Left ventricle myocardium superior (tissue), 1 donor: ENCODE data around the gene SLC35B3. TPM values are rescaled to one million over a fixed set of nuclear protein-coding genes. Genes with fewer than 3 reads are reported as not detected.
"Not testable (repeated sequence)": the region's sequence is repeated elsewhere in the genome, so short reads cannot be mapped to it uniquely, and the experiment has no call there.

Source experiments
- ATAC-seq: fragments of 200-7000 bp; cut with Tn5 transposase; one replicate; pipeline ENCODE4 v1.9.1; 2020; ENCODE audit warnings: mild to moderate bottlenecking, moderate library complexity
- DNase-seq: peaks from one replicate; pipeline ENCODE4 v3.0.0-alpha.2; 2020
- intact Hi-C: fragments of 100-400 bp; cut with micrococcal nuclease; formaldehyde crosslinking; loops from one replicate; pipeline ENCODE4 v1.11.0; 2022
- total RNA-seq: library from RNA; stranded (reverse); fragmentation: NEBNext Ultra II Directional; extraction: Animal tissue kit (Norgen Biotek cat#: 25700); gene quantifications from one replicate; pipeline ENCODE4 v1.2.1, GENCODE V29; 2021
- donor health status: DM: no; HTN: yes; CAD: no; lungs with severe emphysema.

SLC35B3 gene
- total RNA-seq, 1 donor from 2014 or later = 8.2 TPM

- ATAC-seq (no peak), DNase-seq (no peak)
- intact Hi-C loops = no loop called here
Observed at GRCh38 chr6:8420031-8420588, 15.2 kb downstream of the SLC35B3 start.

GRCh38 chr6:8415913-8416312, 19.4 kb downstream of the SLC35B3 start:
- DNase-seq (no peak), ATAC-seq (no peak)
- intact Hi-C loops = no loop called here

GRCh38 chr6:8415280-8415679, 20.1 kb downstream of the SLC35B3 start:
- DNase-seq (no peak), ATAC-seq (no peak)
- intact Hi-C loops = no loop called here

DNA sequence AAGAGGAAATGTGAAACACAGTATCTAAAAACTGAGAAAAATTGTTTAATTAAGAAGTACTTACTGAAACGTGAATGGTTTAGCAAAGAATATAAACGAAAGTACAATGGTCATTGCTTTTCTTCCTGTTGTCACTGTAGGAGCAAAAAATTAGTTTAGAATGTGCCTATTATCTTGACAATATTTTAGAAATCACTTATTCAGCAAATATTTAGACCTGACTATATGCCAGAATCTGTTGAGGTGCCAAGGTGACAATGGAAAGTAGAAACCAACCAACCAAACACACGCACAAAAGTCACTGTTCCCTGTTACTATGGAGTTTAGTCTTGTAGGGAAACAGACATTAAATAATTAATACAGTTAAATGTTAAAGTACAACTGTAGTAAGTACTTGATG, 20.5 kb downstream of the SLC35B3 start:
- no peak for DNase-seq
- ATAC-seq = no peak
- intact Hi-C loops = no loop called here

DNA sequence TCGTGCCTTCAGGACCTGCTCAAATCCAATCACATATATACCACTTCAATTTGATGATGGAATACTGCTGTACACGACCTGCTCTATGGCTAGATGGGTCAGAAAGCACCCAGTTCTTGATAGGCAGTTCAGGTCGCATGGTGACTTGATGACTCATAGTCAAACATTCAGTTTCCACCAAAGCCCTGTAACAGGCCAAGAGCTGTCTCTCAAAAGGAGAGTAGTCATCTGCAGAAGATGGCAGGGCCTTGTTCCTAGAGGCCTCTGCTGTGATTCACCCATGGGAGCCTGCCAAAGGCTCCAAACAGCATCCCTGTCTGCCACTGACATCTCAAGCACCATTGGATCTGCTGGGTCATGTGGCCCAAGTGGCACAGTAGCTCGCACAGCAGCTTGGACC, 29.4 kb downstream of the SLC35B3 start:
- intact Hi-C loops, DNase-seq, ATAC-seq: not testable (repeated sequence)

- no peak for ATAC-seq
- intact Hi-C loops = no loop called here
- DNase-seq = no peak
Observed at GRCh38 chr6:8402546-8402945, 32.8 kb downstream of the SLC35B3 start.

DNA sequence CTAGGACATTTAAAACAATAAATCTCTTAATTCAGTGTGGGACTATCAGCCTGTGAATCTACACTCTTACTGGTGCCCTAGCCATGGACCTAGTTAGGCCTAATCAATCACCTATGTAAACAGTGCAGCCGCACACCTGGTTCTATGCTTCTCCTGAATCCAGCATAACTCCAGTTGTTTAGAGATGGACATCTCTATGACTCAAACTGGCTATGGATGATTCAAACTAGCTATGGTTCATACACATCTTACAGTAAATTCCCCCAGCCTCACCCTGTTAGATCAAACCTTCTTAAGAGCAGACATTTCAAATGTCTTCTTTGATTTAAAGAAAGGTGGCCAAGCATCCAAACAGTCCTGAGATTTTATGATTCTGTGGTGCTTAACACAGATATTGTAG, 34.7 kb downstream of the SLC35B3 start:
- no peak for DNase-seq
- no peak for ATAC-seq
- intact Hi-C loops = no loop called here

DNA sequence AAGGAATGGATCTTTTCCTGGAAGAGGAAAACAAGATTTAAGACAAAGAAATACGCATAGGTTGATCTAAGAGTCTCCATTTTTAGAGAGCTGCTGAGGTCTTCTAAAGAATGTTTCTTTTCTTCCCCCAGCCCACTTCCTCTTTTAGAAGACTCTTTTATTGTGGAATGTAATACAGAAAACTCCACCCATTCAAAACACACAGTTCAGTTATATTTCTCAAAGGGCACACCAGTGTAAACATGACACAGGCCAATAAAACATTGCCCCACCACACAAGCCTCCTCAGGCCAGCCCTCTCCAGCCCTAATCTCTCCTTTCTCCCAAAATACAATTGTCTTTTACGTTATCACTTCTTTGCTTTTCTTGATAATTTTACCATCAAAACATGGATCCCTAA, 42.8 kb downstream of the SLC35B3 start:
- intact Hi-C loops = no loop called here
- DNase-seq = no peak
- ATAC-seq = no peak

DNA sequence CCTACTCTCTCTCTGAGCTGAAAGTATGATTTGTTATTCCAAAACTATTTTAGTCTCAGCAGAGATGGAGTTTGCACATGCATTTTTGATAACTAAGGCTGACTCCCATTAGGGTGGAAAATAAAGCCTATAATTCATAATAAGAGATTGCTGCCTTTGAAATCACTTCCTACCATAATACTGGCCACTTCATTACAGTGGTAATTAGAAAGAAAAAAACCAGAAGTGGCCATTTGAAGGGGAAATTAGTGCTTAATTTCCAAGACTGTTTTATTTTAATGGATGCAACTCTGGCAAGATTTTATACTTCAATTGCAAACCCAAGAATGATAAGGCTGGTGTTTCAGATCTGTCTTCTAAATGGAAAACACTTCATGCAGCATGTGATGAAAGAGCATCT, 43.4 kb downstream of the SLC35B3 start:
- intact Hi-C loops = no loop called here
- DNase-seq = no peak
- ATAC-seq = no peak

GRCh38 chr6:8389036-8389818, 46.1 kb downstream of the SLC35B3 start:
- DNase-seq (no peak), ATAC-seq (no peak)
- intact Hi-C loops = no loop called here

DNA sequence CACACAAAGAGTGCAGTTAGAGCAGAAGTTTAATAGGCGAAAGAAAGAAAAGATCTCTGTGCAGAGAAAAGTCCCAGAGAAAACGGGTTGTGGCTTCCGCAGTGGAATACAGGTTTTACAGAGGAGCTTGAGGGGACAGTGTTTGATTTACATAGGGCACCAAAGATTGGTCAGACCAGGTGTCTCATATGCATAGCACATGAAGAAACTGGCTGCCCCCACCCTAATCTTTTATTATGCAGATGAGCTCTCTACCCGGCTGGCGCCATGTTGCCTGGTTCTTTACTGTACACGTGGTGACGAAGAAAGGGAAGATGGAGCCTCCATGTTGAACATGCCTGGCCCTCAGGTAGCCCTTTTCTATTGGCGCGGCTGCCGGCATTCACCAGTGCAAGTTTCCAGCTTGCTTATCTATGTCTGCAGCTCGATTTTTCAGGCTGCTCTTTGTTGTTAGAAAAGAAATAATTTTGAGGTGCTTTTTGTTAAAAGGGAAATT, 47.4 kb downstream of the SLC35B3 start:
- no peak for ATAC-seq

DNA sequence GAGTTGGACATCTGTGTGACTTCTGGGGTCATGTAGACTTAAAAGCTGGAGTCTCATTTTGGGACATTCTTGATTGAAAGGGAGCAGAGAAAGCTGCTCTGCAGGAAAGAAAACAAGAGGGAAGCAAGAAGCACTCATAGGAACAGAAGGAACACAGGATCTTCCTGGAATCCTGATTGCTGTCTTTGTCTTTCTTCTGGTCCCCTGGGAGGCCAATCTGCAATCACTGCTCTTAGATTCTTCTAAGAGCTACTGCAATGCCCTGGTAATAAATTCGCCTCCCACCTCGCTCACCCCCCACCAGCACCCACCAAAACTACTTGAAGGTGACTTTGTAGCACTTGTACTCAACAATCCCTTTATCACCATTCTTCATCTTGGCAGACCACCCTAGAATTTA, 51.8 kb downstream of the SLC35B3 start:
- ATAC-seq = no peak
- DNase-seq = no peak
- intact Hi-C loops = no loop called here

More for the DNA sequence above, 47.4 kb downstream of the SLC35B3 start:
- intact Hi-C loops = no loop called here
- no peak for DNase-seq

DNA sequence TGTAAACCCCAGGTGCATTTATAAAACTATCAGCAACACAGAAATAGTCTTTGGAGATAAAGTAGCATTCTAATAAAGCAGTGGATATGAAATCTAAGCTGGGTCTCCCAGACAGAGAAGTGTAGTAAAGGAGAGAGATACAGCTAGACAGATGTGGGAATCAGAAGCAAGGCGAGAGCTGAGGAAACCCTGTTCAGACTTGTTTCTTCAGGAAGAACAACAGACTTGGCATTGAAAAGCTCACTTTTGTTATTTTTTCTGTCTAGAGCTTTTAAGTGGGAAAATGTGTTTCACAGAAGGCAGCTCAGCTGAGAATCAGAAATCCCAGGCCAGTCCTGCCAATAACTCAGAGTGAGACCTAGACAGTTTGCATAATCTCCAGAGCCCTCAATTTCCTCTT, 52.9 kb downstream of the SLC35B3 start:
- DNase-seq (no peak), ATAC-seq (no peak)
- intact Hi-C loops = no loop called here

GRCh38 chr6:8375916-8376315, 59.4 kb downstream of the SLC35B3 start:
- ATAC-seq = no peak
- no peak for DNase-seq
- intact Hi-C loops = no loop called here
